GM23338 (cell line): ENCODE data around the gene FETUB. TPM values are rescaled to one million over a fixed set of nuclear protein-coding genes. Genes with fewer than 3 reads are reported as not detected.

Source experiments
- ATAC-seq: fragments of 200-7000 bp; cut with Tn5 transposase; 3 replicates; pipeline ENCODE4 v1.9.1; 2020
- DNase-seq: peaks from one replicate; pipeline ENCODE4 v3.0.0-alpha.2; 2015; ENCODE audit warnings: low spot score
- H2AFZ ChIP-seq: fragments of 200-600 bp; sonication (generic); 2 replicates; pipeline ENCODE4 v1.8.0; 2016; ENCODE audit warnings: antibody characterized with exemption, mild to moderate bottlenecking, moderate library complexity
- H3F3A ChIP-seq: fragments of 200-600 bp; sonication (generic); replicated peaks from 2 replicates; pipeline ENCODE4 v1.8.0; 2017; ENCODE audit warnings: antibody characterized with exemption, mixed run types, low read depth
- H3K27ac ChIP-seq: fragments of 200-600 bp; sonication (generic); 2 replicates; pipeline ENCODE4 v1.6.1; 2016; ENCODE audit warnings: low read depth
- H3K27me3 ChIP-seq: fragments of 200-600 bp; sonication (generic); 2 replicates; pipeline ENCODE4 v1.8.0; 2016; ENCODE audit warnings: mild to moderate bottlenecking, mixed run types, moderate library complexity; ENCODE audit not compliant: insufficient read depth
- H3K36me3 ChIP-seq: fragments of 200-600 bp; sonication (generic); 2 replicates; pipeline ENCODE4 v1.8.0; 2016; ENCODE audit warnings: mild to moderate bottlenecking; ENCODE audit not compliant: insufficient read depth
- H3K4me1 ChIP-seq: fragments of 200-600 bp; sonication (generic); 2 replicates; pipeline ENCODE4 v1.8.0; 2016; ENCODE audit warnings: mild to moderate bottlenecking, moderate library complexity; ENCODE audit not compliant: insufficient read depth
- H3K4me2 ChIP-seq: fragments of 200-600 bp; sonication (generic); 2 replicates; pipeline ENCODE4 v1.7.1; 2017; ENCODE audit warnings: mixed run types
- H3K4me3 ChIP-seq: fragments of 200-600 bp; sonication (generic); 2 replicates; pipeline ENCODE4 v1.6.1; 2016; ENCODE audit warnings: mixed run types
- H3K79me2 ChIP-seq: fragments of 200-600 bp; sonication (generic); replicated peaks from 2 replicates; pipeline ENCODE4 v1.8.0; 2017; ENCODE audit warnings: mild to moderate bottlenecking; ENCODE audit not compliant: insufficient read depth
- H3K9me2 ChIP-seq: fragments of 200-600 bp; sonication (generic); 2 replicates; pipeline ENCODE4 v1.8.0; 2017; ENCODE audit not compliant: insufficient read depth
- H4K20me1 ChIP-seq: fragments of 200-600 bp; sonication (generic); replicated peaks from 2 replicates; pipeline ENCODE4 v1.8.0; 2017; ENCODE audit warnings: mild to moderate bottlenecking; ENCODE audit not compliant: insufficient read depth
- H3K27ac Mint-ChIP-seq: 2 replicates; pipeline ENCODE4 v1.8.0; 2020; ENCODE audit warnings: inconsistent platforms, mild to moderate bottlenecking, moderate library complexity, mixed read lengths
- H3K27me3 Mint-ChIP-seq: 3 replicates; pipeline ENCODE4 v1.8.0; 2022; ENCODE audit warnings: low read depth, mild to moderate bottlenecking, moderate library complexity, mixed read lengths, inconsistent platforms; ENCODE audit not compliant: insufficient read depth, poor library complexity
- H3K36me3 Mint-ChIP-seq: 3 replicates; pipeline ENCODE4 v1.8.0; 2021; ENCODE audit warnings: low read depth, mild to moderate bottlenecking, inconsistent platforms, moderate library complexity, mixed read lengths
- H3K4me1 Mint-ChIP-seq: 3 replicates; pipeline ENCODE4 v1.8.0; 2020; ENCODE audit warnings: mild to moderate bottlenecking, inconsistent platforms, mixed read lengths
- H3K4me3 Mint-ChIP-seq: 3 replicates; pipeline ENCODE4 v1.8.0; 2021; ENCODE audit warnings: moderate library complexity, mild to moderate bottlenecking, inconsistent platforms, mixed read lengths
- H3K9me3 Mint-ChIP-seq: 3 replicates; pipeline ENCODE4 v1.8.0; 2020; ENCODE audit warnings: moderate library complexity, mild to moderate bottlenecking, inconsistent platforms, mixed read lengths
- EZH2 ChIP-seq: fragments of 200-600 bp; sonication (generic); IDR thresholded peaks from one replicate; pipeline ENCODE4 v1.8.0; 2017; ENCODE audit warnings: antibody characterized with exemption, mild to moderate bottlenecking, low read depth; ENCODE audit not compliant: unreplicated experiment
- EZH2phosphoT487 ChIP-seq: fragments of 200-600 bp; sonication (generic); IDR thresholded peaks from one replicate; pipeline ENCODE4 v1.8.1; 2018; ENCODE audit warnings: antibody characterized with exemption; ENCODE audit not compliant: unreplicated experiment
- JUNB ChIP-seq: IDR thresholded peaks from one replicate; pipeline ENCODE4 v1.6.1; 2016; ENCODE audit warnings: antibody characterized with exemption; ENCODE audit not compliant: unreplicated experiment
- POLR2AphosphoS5 ChIP-seq: IDR thresholded peaks from 2 replicates; pipeline ENCODE4 v1.6.1; 2016; ENCODE audit warnings: antibody characterized with exemption, low read depth
- ZNF114 ChIP-seq: fragments of 250-450 bp; sonication (Bioruptor Pico); IDR thresholded peaks from 2 replicates; pipeline ENCODE4 v1.5.0; 2020; ENCODE audit warnings: mild to moderate bottlenecking, moderate library complexity
- ZNF331 ChIP-seq: fragments of 250-450 bp; sonication (Bioruptor Pico); IDR thresholded peaks from 2 replicates; pipeline ENCODE4 v1.5.0; 2020; ENCODE audit warnings: low read depth, mild to moderate bottlenecking, moderate library complexity
- polyA plus RNA-seq: library from polyadenylated mRNA; unstranded; fragments of >200 nt; fragmentation: Nextera tagmentation; extraction: Ambion mirVana; gene quantifications from 2 replicates; pipeline ENCODE4 v1.2.1, GENCODE V29; 2016
- total RNA-seq: library from RNA; depleted of rRNA; stranded (reverse); fragments of >200 nt; shearing (Covaris generic); gene quantifications from 2 replicates; pipeline ENCODE4 v1.2.3, GENCODE V29; 2014
- TF ChIP-seq, protein P1 (sequence below): fragments of 250-450 bp; sonication (Bioruptor Pico); IDR thresholded peaks from 2 replicates; pipeline ENCODE4 v1.5.0; 2020; ENCODE audit warnings: mild to moderate bottlenecking, moderate library complexity
- TF ChIP-seq, protein P2 (sequence below), 2 experiments: fragments of 200-600 bp in 1 of 2; sonication (generic) in 1 of 2; conservative IDR thresholded peaks; 2 replicates each; pipeline versions ENCODE4 v1.5.1 to v1.6.1; 2016 to 2017; ENCODE audit warnings: antibody characterized with exemption in 2 of 2, low read depth in 2 of 2, mild to moderate bottlenecking in 2 of 2, moderate library complexity in 1 of 2

The FETUB gene
- total and polyA plus RNA-seq, 2 experiments from 2014 or later = 0.26 TPM; not detected in 1

DNA sequence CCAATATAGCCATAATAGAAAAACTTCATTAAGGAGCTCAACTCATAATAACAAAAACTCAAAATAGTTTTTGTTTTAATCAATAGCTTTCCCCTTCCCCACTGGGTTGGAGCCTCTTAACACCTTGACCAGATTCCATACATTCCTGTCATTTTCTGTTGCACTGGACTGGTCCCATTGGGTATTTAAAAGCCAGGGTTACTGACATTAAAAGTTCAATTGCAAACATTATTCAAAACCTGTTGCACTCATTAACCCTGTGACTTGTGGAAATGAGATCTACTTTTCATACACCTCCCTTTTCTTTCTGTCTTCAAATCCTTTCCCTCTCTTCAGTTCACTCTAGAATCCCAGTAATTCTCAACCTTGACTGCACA is 23.9 kb downstream of the FETUB start (continued):
- TF ChIP-seq, protein P1, sequence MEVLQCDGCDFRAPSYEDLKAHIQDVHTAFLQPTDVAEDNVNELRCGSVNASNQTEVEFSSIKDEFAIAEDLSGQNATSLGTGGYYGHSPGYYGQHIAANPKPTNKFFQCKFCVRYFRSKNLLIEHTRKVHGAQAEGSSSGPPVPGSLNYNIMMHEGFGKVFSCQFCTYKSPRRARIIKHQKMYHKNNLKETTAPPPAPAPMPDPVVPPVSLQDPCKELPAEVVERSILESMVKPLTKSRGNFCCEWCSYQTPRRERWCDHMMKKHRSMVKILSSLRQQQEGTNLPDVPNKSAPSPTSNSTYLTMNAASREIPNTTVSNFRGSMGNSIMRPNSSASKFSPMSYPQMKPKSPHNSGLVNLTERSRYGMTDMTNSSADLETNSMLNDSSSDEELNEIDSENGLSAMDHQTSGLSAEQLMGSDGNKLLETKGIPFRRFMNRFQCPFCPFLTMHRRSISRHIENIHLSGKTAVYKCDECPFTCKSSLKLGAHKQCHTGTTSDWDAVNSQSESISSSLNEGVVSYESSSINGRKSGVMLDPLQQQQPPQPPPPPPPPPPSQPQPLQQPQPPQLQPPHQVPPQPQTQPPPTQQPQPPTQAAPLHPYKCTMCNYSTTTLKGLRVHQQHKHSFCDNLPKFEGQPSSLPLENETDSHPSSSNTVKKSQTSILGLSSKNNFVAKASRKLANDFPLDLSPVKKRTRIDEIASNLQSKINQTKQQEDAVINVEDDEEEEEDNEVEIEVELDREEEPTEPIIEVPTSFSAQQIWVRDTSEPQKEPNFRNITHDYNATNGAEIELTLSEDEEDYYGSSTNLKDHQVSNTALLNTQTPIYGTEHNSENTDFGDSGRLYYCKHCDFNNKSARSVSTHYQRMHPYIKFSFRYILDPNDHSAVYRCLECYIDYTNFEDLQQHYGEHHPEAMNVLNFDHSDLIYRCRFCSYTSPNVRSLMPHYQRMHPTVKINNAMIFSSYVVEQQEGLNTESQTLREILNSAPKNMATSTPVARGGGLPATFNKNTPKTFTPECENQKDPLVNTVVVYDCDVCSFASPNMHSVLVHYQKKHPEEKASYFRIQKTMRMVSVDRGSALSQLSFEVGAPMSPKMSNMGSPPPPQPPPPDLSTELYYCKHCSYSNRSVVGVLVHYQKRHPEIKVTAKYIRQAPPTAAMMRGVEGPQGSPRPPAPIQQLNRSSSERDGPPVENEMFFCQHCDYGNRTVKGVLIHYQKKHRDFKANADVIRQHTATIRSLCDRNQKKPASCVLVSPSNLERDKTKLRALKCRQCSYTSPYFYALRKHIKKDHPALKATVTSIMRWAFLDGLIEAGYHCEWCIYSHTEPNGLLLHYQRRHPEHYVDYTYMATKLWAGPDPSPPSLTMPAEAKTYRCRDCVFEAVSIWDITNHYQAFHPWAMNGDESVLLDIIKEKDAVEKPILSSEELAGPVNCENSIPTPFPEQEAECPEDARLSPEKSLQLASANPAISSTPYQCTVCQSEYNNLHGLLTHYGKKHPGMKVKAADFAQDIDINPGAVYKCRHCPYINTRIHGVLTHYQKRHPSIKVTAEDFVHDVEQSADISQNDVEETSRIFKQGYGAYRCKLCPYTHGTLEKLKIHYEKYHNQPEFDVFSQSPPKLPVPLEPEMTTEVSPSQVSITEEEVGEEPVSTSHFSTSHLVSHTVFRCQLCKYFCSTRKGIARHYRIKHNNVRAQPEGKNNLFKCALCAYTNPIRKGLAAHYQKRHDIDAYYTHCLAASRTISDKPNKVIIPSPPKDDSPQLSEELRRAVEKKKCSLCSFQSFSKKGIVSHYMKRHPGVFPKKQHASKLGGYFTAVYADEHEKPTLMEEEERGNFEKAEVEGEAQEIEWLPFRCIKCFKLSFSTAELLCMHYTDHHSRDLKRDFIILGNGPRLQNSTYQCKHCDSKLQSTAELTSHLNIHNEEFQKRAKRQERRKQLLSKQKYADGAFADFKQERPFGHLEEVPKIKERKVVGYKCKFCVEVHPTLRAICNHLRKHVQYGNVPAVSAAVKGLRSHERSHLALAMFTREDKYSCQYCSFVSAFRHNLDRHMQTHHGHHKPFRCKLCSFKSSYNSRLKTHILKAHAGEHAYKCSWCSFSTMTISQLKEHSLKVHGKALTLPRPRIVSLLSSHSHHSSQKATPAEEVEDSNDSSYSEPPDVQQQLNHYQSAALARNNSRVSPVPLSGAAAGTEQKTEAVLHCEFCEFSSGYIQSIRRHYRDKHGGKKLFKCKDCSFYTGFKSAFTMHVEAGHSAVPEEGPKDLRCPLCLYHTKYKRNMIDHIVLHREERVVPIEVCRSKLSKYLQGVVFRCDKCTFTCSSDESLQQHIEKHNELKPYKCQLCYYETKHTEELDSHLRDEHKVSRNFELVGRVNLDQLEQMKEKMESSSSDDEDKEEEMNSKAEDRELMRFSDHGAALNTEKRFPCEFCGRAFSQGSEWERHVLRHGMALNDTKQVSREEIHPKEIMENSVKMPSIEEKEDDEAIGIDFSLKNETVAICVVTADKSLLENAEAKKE (CRISPR knock-in tag) = no peak
- TF ChIP-seq JUNB (no peak), EZH2 (no peak)

DNA sequence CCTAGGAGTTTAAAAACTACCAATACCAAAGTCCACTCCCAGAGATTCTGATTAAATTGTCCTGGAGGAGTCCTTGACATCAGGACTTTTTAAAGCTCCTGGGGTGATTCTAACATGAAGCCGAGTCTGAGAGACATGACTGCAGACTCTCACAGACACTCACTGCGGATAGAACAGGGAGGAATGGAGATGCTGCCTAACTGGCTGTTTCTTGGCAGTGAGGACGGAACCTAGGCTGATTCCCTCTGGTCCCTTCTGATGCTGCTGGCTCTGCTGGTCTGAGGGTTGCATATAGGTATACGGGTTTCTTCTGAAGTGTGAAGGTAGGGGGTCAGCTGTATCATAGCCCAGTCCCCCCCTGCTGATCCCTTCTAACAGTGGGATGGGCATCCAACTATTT is 24.3 kb downstream of the FETUB start:
- no peaks in the 10 kb centered on the region for H3F3A ChIP-seq
- peaks cover 6% of the 10 kb centered on the region for H3K9me3 Mint-ChIP-seq
- H3K4me1 Mint-ChIP-seq = peaks cover 46% of the 10 kb centered on the region
- peaks cover 9% of the 10 kb centered on the region for H3K27me3 Mint-ChIP-seq
- H3K27ac Mint-ChIP-seq = no peak overlapping the region
- H3K36me3 ChIP-seq = no peaks in the 10 kb centered on the region
- peak; percentile 35 for DNase-seq
- H3K4me3 ChIP-seq = 0 out of 2 replicates have a peak overlapping the region, but pooled peaks have one; percentile 10
- H3K4me1 ChIP-seq = peaks cover 42% of the 10 kb centered on the region
- H3K9me2 ChIP-seq = peaks cover 13% of the 10 kb centered on the region
- no peak overlapping the region for H2AFZ ChIP-seq
- H3K27me3 ChIP-seq = no peaks in the 10 kb centered on the region
- H3K79me2 ChIP-seq = no peaks in the 10 kb centered on the region
- H4K20me1 ChIP-seq = no peaks in the 10 kb centered on the region
- peak; percentile 81 for ATAC-seq
- H3K27ac ChIP-seq = peak overlapping the region; percentile 93
- peaks cover 8% of the 10 kb centered on the region for H3K36me3 Mint-ChIP-seq
- H3K4me2 ChIP-seq = peak overlapping the region; percentile 35
- H3K4me3 Mint-ChIP-seq = no peak overlapping the region; the same call in 2 of the 3 replicates
- no peak for TF ChIP-seq ZNF114 (CRISPR knock-in tag)
- TF ChIP-seq EZH2phosphoT487 = no peak
- TF ChIP-seq JUNB = no peak
- TF ChIP-seq, protein P1 (CRISPR knock-in tag) = no peak
- no peak for TF ChIP-seq POLR2AphosphoS5
- TF ChIP-seq, protein P2, sequence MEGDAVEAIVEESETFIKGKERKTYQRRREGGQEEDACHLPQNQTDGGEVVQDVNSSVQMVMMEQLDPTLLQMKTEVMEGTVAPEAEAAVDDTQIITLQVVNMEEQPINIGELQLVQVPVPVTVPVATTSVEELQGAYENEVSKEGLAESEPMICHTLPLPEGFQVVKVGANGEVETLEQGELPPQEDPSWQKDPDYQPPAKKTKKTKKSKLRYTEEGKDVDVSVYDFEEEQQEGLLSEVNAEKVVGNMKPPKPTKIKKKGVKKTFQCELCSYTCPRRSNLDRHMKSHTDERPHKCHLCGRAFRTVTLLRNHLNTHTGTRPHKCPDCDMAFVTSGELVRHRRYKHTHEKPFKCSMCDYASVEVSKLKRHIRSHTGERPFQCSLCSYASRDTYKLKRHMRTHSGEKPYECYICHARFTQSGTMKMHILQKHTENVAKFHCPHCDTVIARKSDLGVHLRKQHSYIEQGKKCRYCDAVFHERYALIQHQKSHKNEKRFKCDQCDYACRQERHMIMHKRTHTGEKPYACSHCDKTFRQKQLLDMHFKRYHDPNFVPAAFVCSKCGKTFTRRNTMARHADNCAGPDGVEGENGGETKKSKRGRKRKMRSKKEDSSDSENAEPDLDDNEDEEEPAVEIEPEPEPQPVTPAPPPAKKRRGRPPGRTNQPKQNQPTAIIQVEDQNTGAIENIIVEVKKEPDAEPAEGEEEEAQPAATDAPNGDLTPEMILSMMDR (conservative IDR thresholded peaks at IDR 0.05; ENCODE audit: low read depth in 2 of 2) = no peak
- no peak for TF ChIP-seq ZNF331 (CRISPR knock-in tag)
